Measurements from ENCODE around the gene MACF1. TPM values are rescaled to one million over a fixed set of nuclear protein-coding genes. Genes with fewer than 3 reads are reported as not detected.

MACF1 gene
- total RNA-seq, 1 experiment from 2014 or later: 104 TPM

DNA sequence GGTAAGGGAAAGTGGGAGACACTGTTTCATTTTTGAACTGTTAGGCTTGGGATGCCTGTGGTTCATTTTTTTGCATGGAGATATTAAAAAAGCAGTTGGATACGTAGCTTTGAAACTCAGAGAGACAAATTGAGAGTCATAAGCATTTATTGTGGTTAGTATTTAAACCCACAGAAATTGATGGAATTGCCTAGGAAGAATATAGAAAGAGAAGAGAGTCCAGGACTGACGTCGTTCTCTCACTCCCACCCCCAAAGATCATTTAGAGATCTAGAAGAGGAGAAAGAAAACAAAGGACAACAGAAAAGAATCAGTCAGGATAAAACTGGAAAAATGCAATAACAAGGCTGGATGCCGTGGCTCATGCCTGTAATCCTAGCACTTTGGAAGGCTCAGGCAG lies 213.7 kb downstream of the MACF1 start:
- Mint-ChIP-seq H3K9me3 (ENCODE audit: unreplicated experiment) (no peaks in the 10 kb centered on the region), H3K4me1 (ENCODE audit: low read depth, unreplicated experiment) (no peaks in the 10 kb centered on the region), H3K27me3 (ENCODE audit: insufficient read depth, unreplicated experiment) (no peaks in the 10 kb centered on the region), H3K4me3 (ENCODE audit: unreplicated experiment) (no peak overlapping the region), H3K36me3 (ENCODE audit: insufficient read depth, unreplicated experiment) (peaks cover 39% of the 10 kb centered on the region), H3K27ac (ENCODE audit: unreplicated experiment) (no peak overlapping the region)
- no peak for TF ChIP-seq CTCF (IDR thresholded peaks at IDR 0.05; ENCODE audit: insufficient read depth in 1 of 2, low read depth in 1 of 2, low read length in 1 of 2, severe bottlenecking in 1 of 2, unreplicated experiment in 1 of 2)
- Histone ChIP-seq H3K27me3 (replicated peaks; ENCODE audit: control insufficient read depth, insufficient read depth, low read length) (no peaks in the 10 kb centered on the region), H3K4me3 (ENCODE audit: low read depth, low read length) (no peak overlapping the region), H3K9me3 (no peaks in the 10 kb centered on the region), H3K36me3 (ENCODE audit: control insufficient read depth, insufficient read depth, low read length) (no peaks in the 10 kb centered on the region), H3K4me1 (no peaks in the 10 kb centered on the region)
- no peak for DNase-seq
- ChIA-PET POLR2A (no interaction called here), CTCF (no interaction called here)
- BruUV-seq (replicated peaks): no TSS peak
- intact Hi-C loops (cut with micrococcal nuclease; ENCODE audit: unreplicated experiment): no loop called here

DNA sequence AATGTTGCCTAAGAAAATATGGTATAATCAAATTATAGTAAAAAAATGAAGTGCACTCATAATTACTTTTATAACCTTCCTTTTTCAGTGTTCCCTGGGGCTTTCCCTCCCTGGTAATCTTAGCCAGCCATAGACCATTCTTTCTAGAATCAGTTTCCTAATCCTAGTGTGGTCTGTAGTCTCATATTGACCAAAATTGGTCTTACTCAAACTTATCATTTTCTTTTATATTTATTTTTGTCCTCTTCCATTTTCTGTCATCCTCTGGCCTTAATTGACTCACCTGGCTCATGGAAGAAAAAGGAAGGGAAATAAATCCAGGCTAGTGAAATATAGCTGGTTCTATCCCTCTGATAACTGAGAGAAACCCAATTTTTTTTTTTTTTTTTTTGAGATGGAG lies 216.0 kb downstream of the MACF1 start:
- no peaks in the 10 kb centered on the region for H3K27me3 ChIP-seq (replicated peaks; ENCODE audit: control insufficient read depth, insufficient read depth, low read length)
- no peak overlapping the region for H3K27ac Mint-ChIP-seq (ENCODE audit: unreplicated experiment)
- TF ChIP-seq CTCF (IDR thresholded peaks at IDR 0.05; ENCODE audit: insufficient read depth in 1 of 2, low read depth in 1 of 2, low read length in 1 of 2, severe bottlenecking in 1 of 2, unreplicated experiment in 1 of 2): no peak
- no peak overlapping the region for H3K4me3 ChIP-seq (ENCODE audit: low read depth, low read length)
- ChIA-PET POLR2A (interaction anchor here (0.6 kb wide), 1 partner anchor 318 kb away, joined by 3 read pairs; no protein-coding TSS in a partner anchor), CTCF (no interaction called here)
- H3K4me3 Mint-ChIP-seq (ENCODE audit: unreplicated experiment): no peak overlapping the region
- intact Hi-C loops (cut with micrococcal nuclease; ENCODE audit: unreplicated experiment): no loop called here
- peaks cover 38% of the 10 kb centered on the region for H3K36me3 Mint-ChIP-seq (ENCODE audit: insufficient read depth, unreplicated experiment)
- DNase-seq: no peak
- H3K9me3 ChIP-seq: no peaks in the 10 kb centered on the region
- BruUV-seq (replicated peaks): no TSS peak
- no peaks in the 10 kb centered on the region for H3K27me3 Mint-ChIP-seq (ENCODE audit: insufficient read depth, unreplicated experiment)
- H3K36me3 ChIP-seq (ENCODE audit: control insufficient read depth, insufficient read depth, low read length): no peaks in the 10 kb centered on the region
- H3K9me3 Mint-ChIP-seq (ENCODE audit: unreplicated experiment): no peaks in the 10 kb centered on the region
- no peaks in the 10 kb centered on the region for H3K4me1 ChIP-seq
- no peaks in the 10 kb centered on the region for H3K4me1 Mint-ChIP-seq (ENCODE audit: low read depth, unreplicated experiment)

- peaks cover 50% of the 10 kb centered on the region for H3K36me3 Mint-ChIP-seq (ENCODE audit: insufficient read depth, unreplicated experiment)
- no peaks in the 10 kb centered on the region for H3K36me3 ChIP-seq (ENCODE audit: control insufficient read depth, insufficient read depth, low read length)
- no peaks in the 10 kb centered on the region for H3K4me1 Mint-ChIP-seq (ENCODE audit: low read depth, unreplicated experiment)
Observed at GRCh38 chr1:39422614-39423013, 218.1 kb downstream of the MACF1 start.

More at GRCh38 chr1:39422614-39423013, 218.1 kb downstream of the MACF1 start:
- intact Hi-C loops (cut with micrococcal nuclease; ENCODE audit: unreplicated experiment): no loop called here
- Histone ChIP-seq H3K4me3 (ENCODE audit: low read depth, low read length) (no peak overlapping the region), H3K9me3 (no peaks in the 10 kb centered on the region), H3K4me1 (no peaks in the 10 kb centered on the region), H3K27me3 (replicated peaks; ENCODE audit: control insufficient read depth, insufficient read depth, low read length) (no peaks in the 10 kb centered on the region)
- TF ChIP-seq CTCF (IDR thresholded peaks at IDR 0.05; ENCODE audit: insufficient read depth in 1 of 2, low read depth in 1 of 2, low read length in 1 of 2, severe bottlenecking in 1 of 2, unreplicated experiment in 1 of 2): no peak
- Mint-ChIP-seq H3K9me3 (ENCODE audit: unreplicated experiment) (no peaks in the 10 kb centered on the region), H3K27ac (ENCODE audit: unreplicated experiment) (no peak overlapping the region), H3K27me3 (ENCODE audit: insufficient read depth, unreplicated experiment) (no peaks in the 10 kb centered on the region), H3K4me3 (ENCODE audit: unreplicated experiment) (no peak overlapping the region)
- CTCF ChIA-PET: no interaction called here
- no TSS peak for BruUV-seq (replicated peaks)
- POLR2A ChIA-PET: no interaction called here
- no peak for DNase-seq

All from Caco-2 (cell line).